NCI-H146 treated with DMSO at 0.1 percent for 48 hours (cell line): Measurements from ENCODE around the gene CCDC88A.
A peak's percentile ranks its signal among the peaks of the same experiment; 100 is the strongest.
"Not testable (repeated sequence)": the region's sequence is repeated elsewhere in the genome, so short reads cannot be mapped to it uniquely, and the experiment has no call there.

Experiments used
- DNase-seq: peaks from one replicate; lab custom pipeline; 2025; ENCODE audit not compliant: unreplicated experiment; lab: John Stamatoyannopoulos, UW

Gene CCDC88A

GRCh38 chr2:55311444-55311870 is 108.2 kb downstream of the CCDC88A start:
- no peak for DNase-seq

- no peak for DNase-seq
Measured at GRCh38 chr2:55309446-55309845, 110.2 kb downstream of the CCDC88A start.

GRCh38 chr2:55302241-55302640 is 117.4 kb downstream of the CCDC88A start:
- no peak for DNase-seq

GRCh38 chr2:55301277-55301676 is 118.4 kb downstream of the CCDC88A start:
- DNase-seq, result no peak

GRCh38 chr2:55296393-55296792 is 123.3 kb downstream of the CCDC88A start:
- no peak for DNase-seq

- DNase-seq, result no peak
Measured at GRCh38 chr2:55283083-55283482, 136.6 kb downstream of the CCDC88A start.

- peak; percentile 67 for DNase-seq
Measured at GRCh38 chr2:55282110-55282917, 137.3 kb downstream of the CCDC88A start.

- DNase-seq, result not testable (repeated sequence)
Measured at GRCh38 chr2:55280851-55281546, 138.7 kb downstream of the CCDC88A start.

- DNase-seq, result not testable (repeated sequence)
Measured at GRCh38 chr2:55279859-55280424, 139.7 kb downstream of the CCDC88A start.

- not testable (repeated sequence) for DNase-seq
Measured at GRCh38 chr2:55279214-55279835, 140.3 kb downstream of the CCDC88A start.

- DNase-seq, result no peak
Measured at GRCh38 chr2:55277310-55277709, 142.3 kb downstream of the CCDC88A start.

GRCh38 chr2:55274346-55274745 is 145.3 kb downstream of the CCDC88A start:
- not testable (repeated sequence) for DNase-seq

GRCh38 chr2:55269645-55269990 is 150.0 kb downstream of the CCDC88A start:
- no peak for DNase-seq

GRCh38 chr2:55268907-55269644 is 150.6 kb downstream of the CCDC88A start, which contains the start of gene MTIF2:
TSS of gene MTIF2 (minus strand) at chr2:55269231. CDS start at chr2:55263858, 5,373 bp downstream.
- peak; percentile 81 for DNase-seq

GRCh38 chr2:55268288-55268906 is 151.3 kb downstream of the CCDC88A start:
- no peak for DNase-seq

GRCh38 chr2:55259586-55259985 is 160.1 kb downstream of the CCDC88A start:
- not testable (repeated sequence) for DNase-seq

- DNase-seq, result no peak
Measured at GRCh38 chr2:55252832-55253231, 166.8 kb downstream of the CCDC88A start.

- no peak for DNase-seq
Measured at GRCh38 chr2:55247025-55247424, 172.6 kb downstream of the CCDC88A start.

- DNase-seq, result no peak
Measured at GRCh38 chr2:55245411-55245810, 174.2 kb downstream of the CCDC88A start.

- no peak for DNase-seq
Measured at GRCh38 chr2:55242617-55243016, 177.0 kb downstream of the CCDC88A start.
